Measurements from ENCODE around the gene CPNE7. TPM values are rescaled to one million over a fixed set of nuclear protein-coding genes. Genes with fewer than 3 reads are reported as not detected.

CPNE7 gene
- total and polyA plus RNA-seq, 2 of the 8 experiments (the other 6 are each of a cell fraction or from before 2014, with no cell fraction given): 10.0 to 23.7 TPM

GRCh38 chr16:89596957-89597649 is 21.5 kb downstream of the CPNE7 start:
- no peaks in the 10 kb centered on the region for H3K9me3 ChIP-seq (ENCODE audit: insufficient read depth in 2 of 2, low read depth in 1 of 2, low read length in 1 of 2)
- ChIA-PET CTCF (ENCODE audit: partially characterized antibody) (no interaction called here), POLR2A (ENCODE audit: partially characterized antibody) (interaction anchor here (0.9 to 2.5 kb wide), 6 partner anchors 9 to 325 kb away, joined by 3 to 8 read pairs (median 4); partner anchors contain the start of gene DPEP1)
- TF ChIP-seq HDAC6 (IDR thresholded peaks at IDR 0.05; ENCODE audit: low read depth, low read length) (no peak), CTBP2 (IDR thresholded peaks at IDR 0.05; ENCODE audit: borderline replicate concordance, insufficient read depth, insufficient read length, low read length) (no peak), EZH2 (IDR thresholded peaks at IDR 0.05; ENCODE audit: low read depth, low read length, severe bottlenecking) (no peak), FOSL1 (IDR thresholded peaks at IDR 0.05; ENCODE audit: insufficient read depth, low read depth, low read length) (no peak), POU5F1 (IDR thresholded peaks at IDR 0.05; ENCODE audit: low read depth, low read length) (no peak), SIN3A (conservative IDR thresholded peaks at IDR 0.05 in 1 of 2, IDR thresholded peaks at IDR 0.05 in 1 of 2; ENCODE audit: low read depth in 1 of 2, low read length in 2 of 2) (no peak), MAX (IDR thresholded peaks at IDR 0.05) (no peak), YY1 (IDR thresholded peaks at IDR 0.05; ENCODE audit: low read depth, low read length) (no peak), SIRT6 (IDR thresholded peaks at IDR 0.05; ENCODE audit: low read length) (no peak), CBX8 (IDR thresholded peaks at IDR 0.05; ENCODE audit: borderline replicate concordance, low read depth, low read length) (no peak)
- no peak overlapping the region for H2BK120ac ChIP-seq (replicated peaks; ENCODE audit: low read depth, low read length)
- H2AK5ac ChIP-seq (ENCODE audit: low read depth, low read length): no peak overlapping the region
- H4K20me1 ChIP-seq (replicated peaks in 1 of 2; ENCODE audit: control insufficient read depth in 1 of 2, insufficient read depth in 2 of 2, low read length in 2 of 2): peaks cover 0 to 7% of the 10 kb centered on the region in 2 experiments
- DNase-seq (ENCODE audit: low read depth in 1 of 2, low spot score in 2 of 2): peak in 1 of 2 experiments; percentile 49
- 88% methylated on average over 15 of the region's 19 CpGs; no CpG with 5 or more reads in 1 of the 2 experiments for WGBS, 2 experiments (ENCODE audit: extremely low coverage in 1 of 2, insufficient coverage in 1 of 2, insufficient read length in 1 of 2, insufficient replicate concordance in 2 of 2, low coverage in 1 of 2, low lambda C conversion rate in 2 of 2, missing lambda C conversion rate in 1 of 2)
- no peaks in the 10 kb centered on the region for H3K36me3 ChIP-seq (ENCODE audit: control insufficient read depth in 2 of 4, insufficient read depth in 4 of 4, low read length in 3 of 4)
- H3K18ac ChIP-seq (ENCODE audit: extremely low read depth, low read length): no peak overlapping the region
- no peak overlapping the region for H4K5ac ChIP-seq (ENCODE audit: insufficient read length, low read depth, low read length)
- no peak overlapping the region for H4K8ac ChIP-seq (ENCODE audit: extremely low read depth, insufficient read depth, low read length)
- FAIRE-seq: no peak
- H3K23ac ChIP-seq (ENCODE audit: insufficient read length): no peak overlapping the region
- no peaks in the 10 kb centered on the region for H3K79me2 ChIP-seq (ENCODE audit: control insufficient read depth in 1 of 2, insufficient read depth in 2 of 2, low read length in 2 of 2)
- no peak overlapping the region for H2BK12ac ChIP-seq (ENCODE audit: low read depth, low read length)
- no peak overlapping the region for H3K14ac ChIP-seq (ENCODE audit: insufficient read length)
- no peak overlapping the region for H3K56ac ChIP-seq (replicated peaks; ENCODE audit: insufficient read length, low read depth, low read length)
- no peak overlapping the region for H3K4ac ChIP-seq (replicated peaks; ENCODE audit: insufficient read length, low read depth, low read length)
- peaks cover 0 to 4% (median 3%) of the 10 kb centered on the region in 4 experiments; a peak in 5 of 7 replicates for H3K4me1 ChIP-seq (replicated peaks in 1 of 4; ENCODE audit: control insufficient read depth in 3 of 4, insufficient read depth in 4 of 4, low read length in 3 of 4)
- H3K27me3 ChIP-seq (replicated peaks in 1 of 4; ENCODE audit: control insufficient read depth in 3 of 4, extremely low read depth in 1 of 4, insufficient read depth in 3 of 4, low read length in 3 of 4): no peaks in the 10 kb centered on the region
- no peak overlapping the region for H2BK5ac ChIP-seq (ENCODE audit: low read depth, low read length)
- no peak overlapping the region for H2BK15ac ChIP-seq (ENCODE audit: low read length)
- no peak overlapping the region for H2BK20ac ChIP-seq (ENCODE audit: low read length)
- H3K79me1 ChIP-seq (ENCODE audit: low read depth, low read length): no peaks in the 10 kb centered on the region
- H3K23me2 ChIP-seq (ENCODE audit: low read depth, low read length): no peaks in the 10 kb centered on the region; the same call in 1 of the 2 replicates
- H3K9ac ChIP-seq (replicated peaks in 1 of 4; ENCODE audit: extremely low read depth in 1 of 4, low read depth in 3 of 4, low read length in 3 of 4): no peak overlapping the region
- no peak overlapping the region for H3K4me3 ChIP-seq (ENCODE audit: extremely low read depth in 1 of 4, insufficient read depth in 2 of 4, low read depth in 3 of 4, low read length in 4 of 4)
- no peak overlapping the region for H3K27ac ChIP-seq (ENCODE audit: low read depth, low read length)
- no peak overlapping the region for H2AFZ ChIP-seq (ENCODE audit: low read length)
- H4K91ac ChIP-seq (replicated peaks; ENCODE audit: insufficient read length, low read length): no peak overlapping the region
- no peak overlapping the region for H3K4me2 ChIP-seq (ENCODE audit: insufficient read depth in 1 of 2, low read depth in 2 of 2, low read length in 2 of 2)

Measured in H1 (cell line).